22Rv1 (cell line): ENCODE data around the gene KIAA1958.
A peak's percentile ranks its signal among the peaks of the same experiment; 100 is the strongest.

Experiments used
- H3K27ac ChIP-seq: fragments of 450-650 bp; 2 replicates; pipeline ENCODE4 v1.5.1; 2017
- CTCF ChIP-seq: fragments of 450-650 bp; IDR thresholded peaks from 2 replicates; pipeline ENCODE4 v1.5.1; 2017; ENCODE audit warnings: mild to moderate bottlenecking
- ZFX ChIP-seq: fragments of 450-650 bp; IDR thresholded peaks from 2 replicates; pipeline ENCODE4 v1.6.1; 2017; ENCODE audit warnings: antibody characterized with exemption, borderline replicate concordance

KIAA1958 gene

GRCh38 chr9:112562235-112562958, 75.8 kb downstream of the KIAA1958 start:
- TF ChIP-seq ZFX = no peak
- TF ChIP-seq CTCF = no peak
- no peak overlapping the region for H3K27ac ChIP-seq

- no peak for TF ChIP-seq ZFX
- no peak for TF ChIP-seq CTCF
These were observed 82.6 kb downstream of the KIAA1958 start for GRCh38 chr9:112569186-112569585.

GRCh38 chr9:112570671-112571167, 84.1 kb downstream of the KIAA1958 start:
- no peak for TF ChIP-seq ZFX
- TF ChIP-seq CTCF = no peak
- 0 out of 2 replicates have a peak overlapping the region, but pooled peaks have one; percentile 26 for H3K27ac ChIP-seq

More at GRCh38 chr9:112569186-112569585, 82.6 kb downstream of the KIAA1958 start:
- H3K27ac ChIP-seq = no peak overlapping the region

GRCh38 chr9:112571624-112572355, 85.2 kb downstream of the KIAA1958 start:
- H3K27ac ChIP-seq = no peak overlapping the region
- TF ChIP-seq ZFX (no peak), CTCF (no peak)

- H3K27ac ChIP-seq = no peak overlapping the region
- no peak for TF ChIP-seq CTCF
- no peak for TF ChIP-seq ZFX
These were observed 85.8 kb downstream of the KIAA1958 start for GRCh38 chr9:112572416-112572815.

- no peak for TF ChIP-seq CTCF
- TF ChIP-seq ZFX = no peak
- no peak overlapping the region for H3K27ac ChIP-seq
These were observed 87.4 kb downstream of the KIAA1958 start for GRCh38 chr9:112574008-112574407.

GRCh38 chr9:112575107-112575506, 88.5 kb downstream of the KIAA1958 start:
- no peak for TF ChIP-seq CTCF
- H3K27ac ChIP-seq = no peak overlapping the region
